ENCODE data around the gene LOXL1. TPM values are rescaled to one million over a fixed set of nuclear protein-coding genes. Genes with fewer than 3 reads are reported as not detected.

LOXL1 gene
- total RNA-seq (10 to 100 TPM; 22.3 to 37.0 TPM), polyA plus RNA-seq (ENCODE audit: insufficient read length in 6 of 6) (100 to 1,000 TPM; 130 to 195 (median 154) TPM)
- long read RNA-seq, donor 1, transcript LOXL1-201 (7 exons, 2,351 nt), result major isoform, 37 of 59 reads
- long read RNA-seq, donor 1, partial matches to known transcripts, result 19 of 59 reads
- long read RNA-seq, donor 1, other reads (novel, unspliced or antisense), result 0 of 59 reads
- long read RNA-seq, donor 2, transcript LOXL1-201 (7 exons, 2,351 nt), result major isoform, 42 of 61 reads
- long read RNA-seq, donor 2, transcript LOXL1-202 (3 exons, 1,110 nt), result minor isoform, 7 of 61 reads
- long read RNA-seq, donor 2, partial matches to known transcripts, result 11 of 61 reads
- long read RNA-seq, donor 2, other reads (novel, unspliced or antisense), result 0 of 61 reads
- long read RNA-seq, donor 3, transcript LOXL1-201 (7 exons, 2,351 nt), result major isoform, 23 of 25 reads
- long read RNA-seq, donor 3, partial matches to known transcripts, result 0 of 25 reads
- long read RNA-seq, donor 3, other reads (novel, unspliced or antisense), result 0 of 25 reads
- long read RNA-seq, donor 4, transcript LOXL1-201 (7 exons, 2,351 nt), result major isoform, 6 of 8 reads
- long read RNA-seq, donor 4, partial matches to known transcripts, result 1 of 8 reads
- long read RNA-seq, donor 4, other reads (novel, unspliced or antisense), result 0 of 8 reads
- long read RNA-seq, donor 5, transcript LOXL1-201 (7 exons, 2,351 nt), result major isoform, 25 of 26 reads
- long read RNA-seq, donor 5, partial matches to known transcripts, result 0 of 26 reads
- long read RNA-seq, donor 5, other reads (novel, unspliced or antisense), result 0 of 26 reads
- long read RNA-seq, donor 6, transcript LOXL1-201 (7 exons, 2,351 nt), result major isoform, 27 of 33 reads
- long read RNA-seq, donor 6, partial matches to known transcripts, result 5 of 33 reads
- long read RNA-seq, donor 6, other reads (novel, unspliced or antisense), result 0 of 33 reads
- long read RNA-seq, donor 7, transcript LOXL1-201 (7 exons, 2,351 nt), result major isoform, 10 of 10 reads
- long read RNA-seq, donor 7, partial matches to known transcripts, result 0 of 10 reads
- long read RNA-seq, donor 7, other reads (novel, unspliced or antisense), result 0 of 10 reads
- long read RNA-seq, donor 8, transcript LOXL1-201 (7 exons, 2,351 nt), result major isoform, 36 of 40 reads
- long read RNA-seq, donor 8, partial matches to known transcripts, result 0 of 40 reads
- long read RNA-seq, donor 8, other reads (novel, unspliced or antisense), result 0 of 40 reads
- long read RNA-seq, donor 9, result 0 reads
- long read RNA-seq, donor 10, transcript LOXL1-201 (7 exons, 2,351 nt), result major isoform, 33 of 37 reads
- long read RNA-seq, donor 10, partial matches to known transcripts, result 1 of 37 reads
- long read RNA-seq, donor 10, other reads (novel, unspliced or antisense), result 3 of 37 reads
- long read RNA-seq, donor 11, result 0 reads
- long read RNA-seq, donor 12, transcript LOXL1-201 (7 exons, 2,351 nt), result major isoform, 27 of 29 reads
- long read RNA-seq, donor 12, partial matches to known transcripts, result 0 of 29 reads
- long read RNA-seq, donor 12, other reads (novel, unspliced or antisense), result 0 of 29 reads

- DNase-seq (peak in 3 of 4 donors; percentile 70 to 88 (median 86)), ATAC-seq (peak; percentile 73)
- H3K9me3 ChIP-seq, result no peaks in the 10 kb centered on the region
- TF ChIP-seq, protein P1, sequence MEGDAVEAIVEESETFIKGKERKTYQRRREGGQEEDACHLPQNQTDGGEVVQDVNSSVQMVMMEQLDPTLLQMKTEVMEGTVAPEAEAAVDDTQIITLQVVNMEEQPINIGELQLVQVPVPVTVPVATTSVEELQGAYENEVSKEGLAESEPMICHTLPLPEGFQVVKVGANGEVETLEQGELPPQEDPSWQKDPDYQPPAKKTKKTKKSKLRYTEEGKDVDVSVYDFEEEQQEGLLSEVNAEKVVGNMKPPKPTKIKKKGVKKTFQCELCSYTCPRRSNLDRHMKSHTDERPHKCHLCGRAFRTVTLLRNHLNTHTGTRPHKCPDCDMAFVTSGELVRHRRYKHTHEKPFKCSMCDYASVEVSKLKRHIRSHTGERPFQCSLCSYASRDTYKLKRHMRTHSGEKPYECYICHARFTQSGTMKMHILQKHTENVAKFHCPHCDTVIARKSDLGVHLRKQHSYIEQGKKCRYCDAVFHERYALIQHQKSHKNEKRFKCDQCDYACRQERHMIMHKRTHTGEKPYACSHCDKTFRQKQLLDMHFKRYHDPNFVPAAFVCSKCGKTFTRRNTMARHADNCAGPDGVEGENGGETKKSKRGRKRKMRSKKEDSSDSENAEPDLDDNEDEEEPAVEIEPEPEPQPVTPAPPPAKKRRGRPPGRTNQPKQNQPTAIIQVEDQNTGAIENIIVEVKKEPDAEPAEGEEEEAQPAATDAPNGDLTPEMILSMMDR (IDR thresholded peaks at IDR 0.05), result no peak
- H3K36me3 ChIP-seq, result no peaks in the 10 kb centered on the region
- peak within 1 kb of the TSS; percentile 67 to 79 for H3K27ac ChIP-seq
- H3K4me1 ChIP-seq, result peaks cover 39 to 68% of the 10 kb centered on the region in 2 donors
- peaks cover 0 to 52% of the 10 kb centered on the region in 2 donors for H3K27me3 ChIP-seq
- intact Hi-C loops (cut with DNase I), result no loop called here
- peak within 1 kb of the TSS; percentile 50 to 62 for H3K4me3 ChIP-seq
Measured at GRCh38 chr15:73926219-73927002, at the start of gene LOXL1. Gene LOXL1, plus strand, starts transcription at chr15:73926462. Its CDS starts 322 bp downstream, at chr15:73926784.

DNA sequence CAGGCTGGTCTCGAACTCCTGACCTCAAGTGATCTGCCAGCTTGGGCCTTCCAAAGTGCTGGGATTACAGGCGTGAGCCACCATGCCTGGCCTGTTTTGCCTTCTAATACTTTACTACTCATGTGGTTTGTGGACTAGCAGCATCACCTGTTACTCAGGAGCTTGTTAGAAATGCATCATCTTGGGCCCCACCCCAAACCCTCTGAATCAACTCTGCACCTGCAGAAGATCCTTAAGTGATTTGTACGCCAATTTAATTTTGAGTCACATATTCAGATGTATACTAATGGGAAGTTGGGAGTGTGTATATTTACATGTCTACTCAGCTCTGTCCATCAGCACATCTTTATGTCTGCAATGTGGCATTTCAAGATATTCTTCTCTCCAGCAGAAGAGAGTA lies 46.8 kb upstream of the LOXL1 start:
- intact Hi-C loops (cut with DNase I), result no loop called here
- Histone ChIP-seq H3K36me3 (no peaks in the 10 kb centered on the region), H3K4me1 (no peaks in the 10 kb centered on the region), H3K4me3 (no peak overlapping the region), H3K27me3 (peaks cover 0 to 9% of the 10 kb centered on the region in 2 donors), H3K9me3 (no peaks in the 10 kb centered on the region), H3K27ac (no peak overlapping the region)
- DNase-seq (no peak), ATAC-seq (no peak)
- TF ChIP-seq, protein P1 (IDR thresholded peaks at IDR 0.05), result no peak

- ATAC-seq, result no peak
- Histone ChIP-seq H3K9me3 (no peaks in the 10 kb centered on the region), H3K4me1 (no peaks in the 10 kb centered on the region), H3K27ac (no peak overlapping the region), H3K27me3 (peaks cover 0 to 9% of the 10 kb centered on the region in 2 donors), H3K4me3 (no peak overlapping the region), H3K36me3 (no peaks in the 10 kb centered on the region)
- intact Hi-C loops (cut with DNase I), result no loop called here
- TF ChIP-seq, protein P1 (IDR thresholded peaks at IDR 0.05), result no peak
- no peak for DNase-seq
Measured at GRCh38 chr15:73881579-73882320, 44.5 kb upstream of the LOXL1 start.

Data from left lung (tissue), 14 donors.